NB4 (cell line): ENCODE results near the gene MYO18A.

Source experiments
- POLR2A ChIP-seq: IDR thresholded peaks from 2 replicates; pipeline ENCODE4 v1.6.1; 2011; ENCODE audit warnings: mild to moderate bottlenecking; ENCODE audit not compliant: insufficient read length; ENCODE audit errors: extremely low read depth
- TF ChIP-seq, protein P1 (sequence below): IDR thresholded peaks from one replicate; pipeline ENCODE4 v1.5.1; 2012; ENCODE audit warnings: low read depth, low read length

DNA sequence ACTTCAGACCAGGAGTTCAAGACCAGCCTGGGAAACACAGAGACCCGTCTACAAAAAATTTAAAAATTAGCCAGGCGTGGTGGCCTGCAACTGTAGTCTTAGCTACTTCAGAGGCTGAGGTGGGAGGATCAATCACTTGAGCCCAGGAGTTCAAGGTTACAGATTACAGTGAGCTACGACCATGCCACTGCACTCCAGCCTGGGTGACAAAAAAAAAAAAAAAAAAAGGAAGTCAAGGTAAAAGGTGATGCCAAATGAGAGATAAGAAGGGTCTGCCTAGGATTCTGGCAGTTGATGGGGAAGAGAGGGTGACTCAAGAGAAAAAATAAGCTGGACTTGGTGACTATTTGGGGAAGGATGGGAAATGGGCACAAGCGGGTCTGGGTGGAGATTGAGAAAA is 32.5 kb downstream of the MYO18A start:
- no peak for TF ChIP-seq POLR2A
- TF ChIP-seq, protein P1, sequence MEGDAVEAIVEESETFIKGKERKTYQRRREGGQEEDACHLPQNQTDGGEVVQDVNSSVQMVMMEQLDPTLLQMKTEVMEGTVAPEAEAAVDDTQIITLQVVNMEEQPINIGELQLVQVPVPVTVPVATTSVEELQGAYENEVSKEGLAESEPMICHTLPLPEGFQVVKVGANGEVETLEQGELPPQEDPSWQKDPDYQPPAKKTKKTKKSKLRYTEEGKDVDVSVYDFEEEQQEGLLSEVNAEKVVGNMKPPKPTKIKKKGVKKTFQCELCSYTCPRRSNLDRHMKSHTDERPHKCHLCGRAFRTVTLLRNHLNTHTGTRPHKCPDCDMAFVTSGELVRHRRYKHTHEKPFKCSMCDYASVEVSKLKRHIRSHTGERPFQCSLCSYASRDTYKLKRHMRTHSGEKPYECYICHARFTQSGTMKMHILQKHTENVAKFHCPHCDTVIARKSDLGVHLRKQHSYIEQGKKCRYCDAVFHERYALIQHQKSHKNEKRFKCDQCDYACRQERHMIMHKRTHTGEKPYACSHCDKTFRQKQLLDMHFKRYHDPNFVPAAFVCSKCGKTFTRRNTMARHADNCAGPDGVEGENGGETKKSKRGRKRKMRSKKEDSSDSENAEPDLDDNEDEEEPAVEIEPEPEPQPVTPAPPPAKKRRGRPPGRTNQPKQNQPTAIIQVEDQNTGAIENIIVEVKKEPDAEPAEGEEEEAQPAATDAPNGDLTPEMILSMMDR: no peak
